Neural crest cell (in vitro differentiated cells): ENCODE results near the gene TSPO. TPM values are rescaled to one million over a fixed set of nuclear protein-coding genes. Genes with fewer than 3 reads are reported as not detected.
"Not testable (repeated sequence)": the region's sequence is repeated elsewhere in the genome, so short reads cannot be mapped to it uniquely, and the experiment has no call there.

ENCODE experiments used
- DNase-seq: peaks from one replicate; pipeline ENCODE4 v3.0.0; 2021; ENCODE audit warnings: low read depth, mixed read lengths, low spot score
- H3K27ac Mint-ChIP-seq: one replicate; pipeline ENCODE4 v1.8.0; 2021; ENCODE audit warnings: mild to moderate bottlenecking, mixed read lengths; ENCODE audit not compliant: unreplicated experiment
- H3K27me3 Mint-ChIP-seq: 2 replicates; pipeline ENCODE4 v1.8.0; 2021; ENCODE audit warnings: low read depth, mild to moderate bottlenecking, mixed read lengths
- H3K36me3 Mint-ChIP-seq: 2 replicates; pipeline ENCODE4 v1.8.0; 2021; ENCODE audit warnings: low read depth, mild to moderate bottlenecking, mixed read lengths
- H3K4me1 Mint-ChIP-seq: 2 replicates; pipeline ENCODE4 v1.8.0; 2021; ENCODE audit warnings: mixed read lengths
- H3K4me3 Mint-ChIP-seq: one replicate; pipeline ENCODE4 v1.8.0; 2021; ENCODE audit warnings: mild to moderate bottlenecking, mixed read lengths
- H3K9me3 Mint-ChIP-seq: 2 replicates; pipeline ENCODE4 v1.8.0; 2021; ENCODE audit warnings: mixed read lengths
- CTCF ChIP-seq: fragments of 200-600 bp; sonication (generic); conservative IDR thresholded peaks from 2 replicates; pipeline ENCODE4 v1.5.0; 2021; ENCODE audit warnings: antibody characterized with exemption, mild to moderate bottlenecking
- long read RNA-seq: library from polyadenylated mRNA; unstranded; transcript quantifications from one replicate; pipeline ENCODE4 v2.0.0, GENCODE V29; 2020
- total RNA-seq: library from RNA; stranded (reverse); gene quantifications from 2 replicates; pipeline ENCODE4 v1.2.1, GENCODE V29; 2021

The TSPO gene
- total RNA-seq: 11.1 and 12.3 TPM in 2 replicates
- long read RNA-seq, partial matches to known transcripts: 0 of 2 reads
- long read RNA-seq, other reads (novel, unspliced or antisense): 0 of 2 reads

- DNase-seq: peak; percentile 29
- Mint-ChIP-seq H3K27me3 (peaks cover 19% of the 10 kb centered on the region), H3K36me3 (no peaks in the 10 kb centered on the region), H3K4me1 (peaks cover 9% of the 10 kb centered on the region), H3K4me3 (peak within 1 kb of the TSS; percentile 84), H3K27ac (peak within 1 kb of the TSS; percentile 57), H3K9me3 (no peaks in the 10 kb centered on the region)
- no peak for TF ChIP-seq CTCF
Measured at GRCh38 chr22:43151251-43152002, at the start of gene TSPO. TSS of gene TSPO (plus strand) at chr22:43151559. CDS start at chr22:43159239, 7,680 bp downstream.

GRCh38 chr22:43104056-43104625 is 47.2 kb upstream of the TSPO start:
- H3K27ac Mint-ChIP-seq: peak overlapping the region; percentile 98
- peaks cover 12% of the 10 kb centered on the region for H3K27me3 Mint-ChIP-seq
- peak overlapping the region; percentile 29 for H3K4me3 Mint-ChIP-seq
- H3K4me1 Mint-ChIP-seq: peaks cover 32% of the 10 kb centered on the region
- H3K9me3 Mint-ChIP-seq, H3K36me3 Mint-ChIP-seq: not testable (repeated sequence)
- DNase-seq: peak; percentile 40

GRCh38 chr22:43104950-43105349 is 46.4 kb upstream of the TSPO start:
- H3K4me3 Mint-ChIP-seq, H3K27ac Mint-ChIP-seq, DNase-seq, H3K9me3 Mint-ChIP-seq, H3K36me3 Mint-ChIP-seq: not testable (repeated sequence)
- Mint-ChIP-seq H3K4me1 (peaks cover 32% of the 10 kb centered on the region), H3K27me3 (peaks cover 18% of the 10 kb centered on the region)

GRCh38 chr22:43106302-43106701 is 45.1 kb upstream of the TSPO start:
- peaks cover 31% of the 10 kb centered on the region for H3K4me1 Mint-ChIP-seq
- DNase-seq: no peak
- TF ChIP-seq CTCF: no peak
- H3K4me3 Mint-ChIP-seq: no peak overlapping the region
- H3K27me3 Mint-ChIP-seq: peaks cover 26% of the 10 kb centered on the region
- H3K9me3 Mint-ChIP-seq: no peaks in the 10 kb centered on the region
- no peak overlapping the region for H3K27ac Mint-ChIP-seq
- H3K36me3 Mint-ChIP-seq: no peaks in the 10 kb centered on the region

GRCh38 chr22:43109511-43109910 is 41.8 kb upstream of the TSPO start:
- H3K27me3 Mint-ChIP-seq: peaks cover 57% of the 10 kb centered on the region
- TF ChIP-seq CTCF: no peak
- H3K4me1 Mint-ChIP-seq: peaks cover 21% of the 10 kb centered on the region
- H3K27ac Mint-ChIP-seq: no peak overlapping the region
- H3K36me3 Mint-ChIP-seq: no peaks in the 10 kb centered on the region
- no peaks in the 10 kb centered on the region for H3K9me3 Mint-ChIP-seq
- DNase-seq: no peak
- H3K4me3 Mint-ChIP-seq: peak overlapping the region; percentile 35

- peaks cover 59% of the 10 kb centered on the region for H3K27me3 Mint-ChIP-seq
- peak overlapping the region; percentile 84 for H3K4me3 Mint-ChIP-seq
- no peaks in the 10 kb centered on the region for H3K9me3 Mint-ChIP-seq
- TF ChIP-seq CTCF: no peak
- H3K36me3 Mint-ChIP-seq: no peaks in the 10 kb centered on the region
- H3K4me1 Mint-ChIP-seq: peaks cover 21% of the 10 kb centered on the region
- no peak for DNase-seq
- no peak overlapping the region for H3K27ac Mint-ChIP-seq
Measured at GRCh38 chr22:43109921-43110443, 41.4 kb upstream of the TSPO start.
